Hypothalamus (tissue), 51 donors: ENCODE data around the gene PZP.

Source experiments
- DNase-seq, 51 donors: peaks; one replicate each; lab custom pipeline; 2025; lab: John Stamatoyannopoulos, UW

PZP gene

DNA sequence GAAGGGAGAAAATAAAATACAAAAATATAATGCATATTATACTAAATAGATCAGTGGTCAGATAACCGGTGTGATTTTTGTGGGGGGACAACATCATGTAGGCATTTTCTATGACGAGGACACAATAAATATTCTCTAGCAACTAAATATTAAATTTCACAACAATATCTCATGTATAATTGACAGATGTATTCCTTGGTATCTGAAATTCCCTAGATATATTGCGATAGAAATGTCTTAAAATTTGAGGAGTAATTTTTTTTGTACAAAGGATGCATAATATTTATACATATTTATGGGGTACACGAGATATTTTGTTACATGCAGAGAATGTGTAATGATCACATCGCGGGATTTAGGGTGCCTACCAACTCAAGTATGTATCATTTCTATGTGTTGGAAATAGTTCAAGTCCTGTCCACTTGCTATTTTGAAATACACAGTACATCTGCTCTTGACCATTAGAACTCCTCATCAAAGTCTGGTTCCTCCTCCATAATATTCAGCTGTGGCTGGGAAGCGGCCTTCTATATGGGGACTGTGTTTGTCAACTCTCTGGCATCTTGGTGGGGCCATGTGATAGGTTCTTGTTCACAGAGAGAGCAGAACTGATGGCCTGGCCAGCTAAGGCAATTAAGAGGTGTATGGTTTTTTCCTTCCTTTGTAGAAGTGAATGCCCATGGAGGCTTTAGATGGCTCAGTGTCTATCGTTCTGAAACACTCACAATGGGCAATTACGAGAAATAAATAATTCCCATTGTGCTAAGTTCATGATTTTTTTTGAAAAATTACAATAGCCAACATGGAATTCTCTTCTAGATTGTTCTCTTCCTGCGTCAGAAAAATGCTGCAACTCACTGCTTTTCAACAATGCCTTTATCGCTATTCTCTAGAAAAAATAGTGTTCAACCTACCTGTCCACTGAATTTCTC is 101.3 kb downstream of the PZP start:
- no peak for DNase-seq

DNA sequence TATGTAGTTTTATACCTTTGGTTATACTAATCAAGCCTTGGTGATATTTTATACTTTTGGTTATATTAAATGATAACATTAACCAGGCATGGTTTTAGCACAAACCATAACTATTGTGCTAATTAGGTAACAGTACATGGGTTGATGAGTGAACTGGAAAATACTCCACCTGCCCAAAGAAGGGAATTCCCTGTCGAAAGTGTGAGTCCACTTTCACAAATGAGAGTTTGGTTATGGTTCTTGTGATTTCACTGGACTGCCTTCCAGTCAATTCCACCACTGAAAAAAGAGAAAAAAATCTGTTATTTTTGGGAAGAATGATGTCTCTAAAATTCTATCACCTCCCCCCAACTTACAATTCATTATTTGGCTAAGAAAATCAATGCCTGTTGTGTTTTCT is 102.1 kb downstream of the PZP start:
- DNase-seq = no peak

DNA sequence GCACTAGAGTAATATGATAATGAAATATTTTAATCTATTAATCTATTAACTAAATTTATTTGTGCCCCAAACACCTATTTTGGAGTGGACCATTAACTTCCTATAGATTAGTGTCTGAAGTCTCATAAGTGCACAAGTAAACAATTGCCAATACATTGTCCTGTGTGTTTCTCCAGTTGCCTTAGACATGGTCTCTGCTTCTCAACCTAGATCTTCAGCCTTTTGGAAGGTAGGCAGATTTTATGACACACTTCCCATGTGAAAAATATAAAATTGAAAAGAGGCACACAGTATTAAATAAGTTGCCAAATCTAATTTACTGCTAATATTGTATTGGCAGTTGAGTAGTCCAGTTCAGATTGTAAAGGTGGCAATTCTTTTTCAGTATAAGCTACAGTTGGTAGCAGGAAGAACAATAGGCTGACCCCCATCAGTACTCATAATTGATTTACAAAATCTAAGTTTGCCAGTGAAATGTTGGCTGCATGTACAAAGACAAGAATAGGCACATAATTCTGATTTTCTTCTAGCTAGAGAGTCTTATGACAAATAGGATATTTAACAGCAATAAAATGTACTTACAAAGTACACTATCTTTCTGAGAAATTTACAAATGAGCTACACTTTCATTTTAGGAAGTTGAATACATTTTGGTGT is 103.3 kb downstream of the PZP start:
- DNase-seq = no peak

DNA sequence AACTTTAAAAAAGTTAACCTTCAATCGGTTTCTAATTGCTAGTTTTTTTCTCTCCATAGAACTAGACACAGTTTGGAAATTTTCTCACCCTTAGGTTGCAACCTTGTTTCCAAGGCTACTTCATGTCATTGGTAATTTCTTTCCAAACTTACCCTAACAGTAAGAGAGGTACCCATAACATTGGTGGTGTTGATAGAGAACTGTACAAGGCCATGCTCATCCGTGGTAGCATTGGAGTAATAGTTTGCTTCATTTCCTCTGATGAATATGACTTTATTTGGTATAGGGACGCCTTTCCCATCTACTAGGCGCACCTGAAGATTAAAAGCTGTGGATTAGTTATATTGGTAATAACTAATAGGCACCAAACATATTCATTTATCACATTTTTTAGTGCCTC is 104.1 kb downstream of the PZP start:
- no peak for DNase-seq

DNA sequence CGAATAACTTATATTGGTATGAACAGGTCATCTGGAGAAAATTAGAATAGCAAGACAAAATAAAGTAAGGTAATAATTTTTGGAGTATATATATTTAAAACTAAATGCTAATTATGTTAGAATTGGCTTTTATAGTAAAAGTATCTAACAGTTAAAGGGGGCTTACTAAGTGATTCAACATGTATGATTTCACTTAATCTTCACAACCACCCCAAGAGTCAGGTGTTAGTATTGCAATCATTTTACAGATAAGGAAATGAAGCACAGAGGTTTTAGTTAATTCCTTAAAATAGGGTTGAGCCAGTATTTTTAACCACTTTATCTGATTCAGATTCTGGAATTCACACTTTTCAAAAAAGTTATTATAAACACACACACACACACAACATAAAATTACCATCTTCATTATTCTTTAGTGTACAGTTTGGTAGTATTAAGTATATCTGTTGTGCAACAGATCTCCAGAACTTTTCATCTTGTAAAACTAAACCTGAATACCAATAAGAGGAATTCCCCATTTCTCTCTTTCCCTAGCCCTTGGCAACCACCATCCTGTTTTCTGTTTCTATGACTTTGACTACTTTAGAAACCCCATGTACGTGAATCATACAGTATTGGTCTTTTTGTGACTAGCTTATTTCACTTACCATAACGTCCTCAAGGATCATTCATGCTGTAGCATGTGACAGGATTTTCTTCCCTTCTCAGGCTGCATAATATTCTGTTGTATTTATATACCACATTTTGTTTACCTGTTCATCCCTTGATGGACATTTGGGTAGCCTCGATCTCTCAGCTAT is 104.9 kb downstream of the PZP start:
- DNase-seq = no peak

DNA sequence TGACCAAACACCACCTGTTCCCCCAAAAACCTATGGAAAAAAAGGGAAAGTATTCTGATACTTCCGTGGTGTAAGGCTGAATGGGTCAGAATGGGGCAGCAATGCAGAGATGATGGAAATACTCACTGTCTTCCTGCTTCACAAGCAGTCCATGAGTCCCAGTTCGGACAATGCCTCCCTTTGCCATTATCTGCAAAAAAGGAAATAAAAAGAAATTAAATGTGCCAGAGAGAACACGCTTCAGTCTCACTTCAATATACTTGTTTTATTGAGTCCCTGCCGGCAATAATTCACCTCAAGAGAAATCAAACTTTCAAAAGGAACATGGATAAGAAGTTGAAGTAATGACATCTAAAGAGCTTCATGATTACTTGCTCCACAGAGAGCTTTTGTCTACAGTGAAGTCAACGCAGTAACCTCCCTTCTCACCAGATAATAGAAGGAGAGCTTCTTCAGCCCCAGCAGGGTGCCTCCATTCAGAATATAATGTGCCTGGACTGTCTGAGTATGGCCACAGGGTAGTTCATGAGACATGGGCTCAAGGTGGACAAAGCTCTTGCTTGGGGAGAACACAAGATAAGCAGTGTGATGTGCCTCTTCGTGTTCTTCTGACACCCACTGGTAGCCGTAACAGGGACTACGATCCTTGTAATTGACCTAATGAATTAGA is 107.0 kb downstream of the PZP start:
- DNase-seq = no peak

DNA sequence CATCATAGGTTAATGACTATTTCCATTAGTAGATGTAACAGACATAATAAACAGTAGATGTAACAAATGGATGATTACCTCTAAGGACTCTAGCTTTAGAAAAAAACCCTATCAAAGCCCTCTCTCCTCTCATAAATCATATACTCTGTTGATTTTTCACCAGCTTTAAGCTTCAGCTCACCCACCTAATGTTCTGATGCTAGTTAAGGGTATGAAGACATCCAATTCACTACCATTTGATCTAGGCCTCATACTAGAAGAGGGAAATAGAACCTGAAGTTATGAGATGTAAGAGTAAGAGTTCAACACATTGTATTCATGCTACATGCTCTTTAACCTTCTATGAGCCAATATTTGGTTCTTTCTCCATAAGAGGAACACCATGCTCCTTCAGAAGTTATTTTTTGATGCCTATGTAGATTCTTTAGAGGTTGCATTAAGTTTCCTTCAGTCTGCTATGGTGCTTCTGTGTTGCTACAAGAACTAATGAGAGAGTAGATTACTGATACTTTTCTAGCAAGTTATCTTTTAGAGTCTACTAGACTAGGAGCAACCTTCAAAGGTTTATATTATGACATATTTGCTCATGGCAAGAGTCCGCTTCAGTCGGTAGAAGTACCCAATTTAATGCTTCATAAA is 108.5 kb downstream of the PZP start:
- no peak for DNase-seq
